ENCODE data around the gene NUP205. TPM values are rescaled to one million over a fixed set of nuclear protein-coding genes. Genes with fewer than 3 reads are reported as not detected.

Gene NUP205
- total RNA-seq, 1 experiment from 2014 or later: 91.0 TPM

DNA sequence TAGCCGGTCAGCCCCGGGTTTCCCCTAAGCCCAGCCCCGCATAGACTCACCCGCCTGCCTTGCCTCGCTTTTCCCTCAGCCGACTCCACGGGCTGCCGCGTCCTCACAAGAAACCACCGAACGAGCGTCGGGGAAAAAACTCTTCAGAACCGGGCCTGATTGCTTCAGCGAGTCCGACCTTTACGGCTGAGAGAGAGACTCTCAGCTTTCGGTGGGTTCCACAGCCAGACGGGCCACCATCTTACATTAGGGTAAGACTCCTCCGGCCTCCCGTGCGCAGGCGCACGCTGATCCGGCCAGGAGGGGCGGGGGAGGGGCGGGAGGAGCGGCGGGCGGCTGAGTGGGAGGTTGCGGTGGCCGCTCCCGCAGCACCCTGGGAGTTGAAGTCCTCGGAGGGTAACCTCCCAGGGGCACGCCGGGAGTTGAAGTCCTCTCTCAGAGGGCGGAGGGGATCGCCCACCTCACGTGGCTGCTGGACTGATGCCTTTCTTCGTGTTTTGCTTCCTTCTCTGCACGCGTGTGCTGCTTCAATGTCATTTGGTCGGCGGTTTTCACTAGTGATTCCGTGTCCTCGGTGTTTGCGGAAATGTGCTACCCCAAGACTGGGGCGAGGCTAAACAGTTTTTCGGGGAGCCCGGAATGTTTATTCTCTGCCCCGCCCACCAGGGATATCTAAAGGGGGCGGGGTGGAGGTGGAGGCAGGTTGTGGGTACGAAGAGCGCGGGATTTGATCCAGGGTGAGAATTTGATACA, 47.7 kb upstream of the NUP205 start, which contains the start of gene CNOT4:
CNOT4 (minus strand) TSS at position 264 of the 753 bp plus-strand sequence. CDS start 71,771 bp downstream, outside the sequence.
- intact Hi-C loops (cut with micrococcal nuclease): loop anchor here (1.0 kb wide), 1 partner anchor 47 kb away; the partner anchor contains the start of gene NUP205
- Histone ChIP-seq H3K79me2 (ENCODE audit: insufficient read depth, low read length) (peaks cover 46% of the 10 kb centered on the region), H3K4me1 (ENCODE audit: control insufficient read depth in 1 of 2, insufficient read depth in 2 of 2, low read length in 2 of 2) (peaks cover 16 to 37% of the 10 kb centered on the region in 2 experiments), H3K9me2 (ENCODE audit: insufficient read depth) (no peaks in the 10 kb centered on the region), H3K9me3 (ENCODE audit: control insufficient read depth in 1 of 2, insufficient read depth in 1 of 2, low read depth in 1 of 2, low read length in 2 of 2) (no peaks in the 10 kb centered on the region), H3K36me3 (ENCODE audit: control insufficient read depth in 1 of 2, insufficient read depth in 2 of 2, low read length in 2 of 2) (no peaks in the 10 kb centered on the region), H3K4me3 (replicated peaks in 1 of 2; ENCODE audit: low read depth in 1 of 2, low read length in 2 of 2) (peak within 1 kb of the TSS; percentile 81 to 83), H3K27me3 (ENCODE audit: insufficient read depth, low read length) (no peaks in the 10 kb centered on the region), H2AFZ (ENCODE audit: low read depth, low read length, poor library complexity, severe bottlenecking) (peak within 1 kb of the TSS; percentile 99), H3K9ac (ENCODE audit: low read length) (peak within 1 kb of the TSS; percentile 88), H4K20me1 (ENCODE audit: insufficient read depth) (peaks cover 4% of the 10 kb centered on the region; the same call in 1 of the 2 replicates), H3K4me2 (ENCODE audit: low read length) (peak within 1 kb of the TSS; percentile 92), H3K27ac (ENCODE audit: low read depth, low read length) (peak within 1 kb of the TSS; percentile 68)
- DNase-seq (ENCODE audit: low read depth, low spot score) (peak; percentile 92), ATAC-seq (peak; percentile 94)
- ChIA-PET RAD21 (ENCODE audit: low non-redundant PET in 1 of 2, low total read pairs in 2 of 2, uncharacterized antibody in 2 of 2, unreplicated experiment in 2 of 2) (interaction anchor here in 1 of 2 experiments (0.7 kb wide), 1 partner anchor 138 kb away, joined by 3 read pairs; no protein-coding TSS in a partner anchor), CTCF (no interaction called here), POLR2A (no interaction called here)
- no TSS peak for BruUV-seq (replicated peaks)
- TF ChIP-seq EZH2 (IDR thresholded peaks at IDR 0.05): no peak
- no peak for TF ChIP-seq CBX3 (IDR thresholded peaks at IDR 0.05; ENCODE audit: low read depth)
- peak; percentile 96 for TF ChIP-seq MAX (IDR thresholded peaks at IDR 0.05)
- no peak for TF ChIP-seq SRF (IDR thresholded peaks at IDR 0.05; ENCODE audit: low read depth)
- no peak for TF ChIP-seq RAD21 (IDR thresholded peaks at IDR 0.05; ENCODE audit: low read depth)
- TF ChIP-seq ELF1 (IDR thresholded peaks at IDR 0.05; ENCODE audit: borderline replicate concordance, low read depth): no peak
- peak; percentile 93 for TF ChIP-seq POLR2AphosphoS5 (IDR thresholded peaks at IDR 0.05; ENCODE audit: low read depth, low read length)
- TF ChIP-seq CTCF (IDR thresholded peaks at IDR 0.05 in 2 of 3, conservative IDR thresholded peaks at IDR 0.05 in 1 of 3; ENCODE audit: borderline replicate concordance in 1 of 3, insufficient read depth in 1 of 3, low read depth in 2 of 3, low read length in 2 of 3): no peak
- TF ChIP-seq ZNF274 (IDR thresholded peaks at IDR 0.05; ENCODE audit: low read depth, low read length): no peak
- TF ChIP-seq, protein P1, sequence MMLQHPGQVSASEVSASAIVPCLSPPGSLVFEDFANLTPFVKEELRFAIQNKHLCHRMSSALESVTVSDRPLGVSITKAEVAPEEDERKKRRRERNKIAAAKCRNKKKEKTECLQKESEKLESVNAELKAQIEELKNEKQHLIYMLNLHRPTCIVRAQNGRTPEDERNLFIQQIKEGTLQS (IDR thresholded peaks at IDR 0.05): no peak
- TF ChIP-seq SP1 (IDR thresholded peaks at IDR 0.05; ENCODE audit: low read depth): peak; percentile 53; the same call in 1 of the 2 replicates
- TF ChIP-seq ZFX (IDR thresholded peaks at IDR 0.05): peak; percentile 100
- TF ChIP-seq CEBPB (IDR thresholded peaks at IDR 0.05; ENCODE audit: low read depth): no peak
- peak; percentile 66 for TF ChIP-seq POLR2A (IDR thresholded peaks at IDR 0.05; ENCODE audit: borderline replicate concordance, extremely low read depth, insufficient read depth, insufficient read length)
- peak; percentile 71; the same call in 1 of the 2 replicates for TF ChIP-seq SIN3A (IDR thresholded peaks at IDR 0.05; ENCODE audit: low read depth)
- TF ChIP-seq YY1 (IDR thresholded peaks at IDR 0.05; ENCODE audit: extremely low read depth, insufficient replicate concordance, low read depth, low read length): peak; percentile 90
- no peak for TF ChIP-seq EZH2phosphoT487 (IDR thresholded peaks at IDR 0.05; ENCODE audit: borderline replicate concordance)
- TF ChIP-seq, protein P2, sequence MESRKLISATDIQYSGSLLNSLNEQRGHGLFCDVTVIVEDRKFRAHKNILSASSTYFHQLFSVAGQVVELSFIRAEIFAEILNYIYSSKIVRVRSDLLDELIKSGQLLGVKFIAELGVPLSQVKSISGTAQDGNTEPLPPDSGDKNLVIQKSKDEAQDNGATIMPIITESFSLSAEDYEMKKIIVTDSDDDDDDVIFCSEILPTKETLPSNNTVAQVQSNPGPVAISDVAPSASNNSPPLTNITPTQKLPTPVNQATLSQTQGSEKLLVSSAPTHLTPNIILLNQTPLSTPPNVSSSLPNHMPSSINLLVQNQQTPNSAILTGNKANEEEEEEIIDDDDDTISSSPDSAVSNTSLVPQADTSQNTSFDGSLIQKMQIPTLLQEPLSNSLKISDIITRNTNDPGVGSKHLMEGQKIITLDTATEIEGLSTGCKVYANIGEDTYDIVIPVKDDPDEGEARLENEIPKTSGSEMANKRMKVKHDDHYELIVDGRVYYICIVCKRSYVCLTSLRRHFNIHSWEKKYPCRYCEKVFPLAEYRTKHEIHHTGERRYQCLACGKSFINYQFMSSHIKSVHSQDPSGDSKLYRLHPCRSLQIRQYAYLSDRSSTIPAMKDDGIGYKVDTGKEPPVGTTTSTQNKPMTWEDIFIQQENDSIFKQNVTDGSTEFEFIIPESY (IDR thresholded peaks at IDR 0.05; ENCODE audit: extremely low read depth, insufficient replicate concordance, low read length): no peak
- no peak for TF ChIP-seq FOSL1 (IDR thresholded peaks at IDR 0.05; ENCODE audit: low read depth)
- TF ChIP-seq EGR1 (IDR thresholded peaks at IDR 0.05; ENCODE audit: low read depth): peak; percentile 85
